ENCODE data around the gene THSD7A.

GRCh38 chr7:11473220-11473619 is 358.8 kb downstream of the THSD7A start:
- TF ChIP-seq, protein P1, sequence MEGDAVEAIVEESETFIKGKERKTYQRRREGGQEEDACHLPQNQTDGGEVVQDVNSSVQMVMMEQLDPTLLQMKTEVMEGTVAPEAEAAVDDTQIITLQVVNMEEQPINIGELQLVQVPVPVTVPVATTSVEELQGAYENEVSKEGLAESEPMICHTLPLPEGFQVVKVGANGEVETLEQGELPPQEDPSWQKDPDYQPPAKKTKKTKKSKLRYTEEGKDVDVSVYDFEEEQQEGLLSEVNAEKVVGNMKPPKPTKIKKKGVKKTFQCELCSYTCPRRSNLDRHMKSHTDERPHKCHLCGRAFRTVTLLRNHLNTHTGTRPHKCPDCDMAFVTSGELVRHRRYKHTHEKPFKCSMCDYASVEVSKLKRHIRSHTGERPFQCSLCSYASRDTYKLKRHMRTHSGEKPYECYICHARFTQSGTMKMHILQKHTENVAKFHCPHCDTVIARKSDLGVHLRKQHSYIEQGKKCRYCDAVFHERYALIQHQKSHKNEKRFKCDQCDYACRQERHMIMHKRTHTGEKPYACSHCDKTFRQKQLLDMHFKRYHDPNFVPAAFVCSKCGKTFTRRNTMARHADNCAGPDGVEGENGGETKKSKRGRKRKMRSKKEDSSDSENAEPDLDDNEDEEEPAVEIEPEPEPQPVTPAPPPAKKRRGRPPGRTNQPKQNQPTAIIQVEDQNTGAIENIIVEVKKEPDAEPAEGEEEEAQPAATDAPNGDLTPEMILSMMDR (IDR thresholded peaks at IDR 0.05): no peak
- no peak for TF ChIP-seq POLR2A (IDR thresholded peaks at IDR 0.05)

Data from lower leg skin (tissue), 3 donors.